Nephron progenitor cell (in vitro differentiated cells): Measurements from ENCODE around the gene ZFPM1.
A peak's percentile ranks its signal among the peaks of the same experiment; 100 is the strongest.
"Not testable (repeated sequence)": the region's sequence is repeated elsewhere in the genome, so short reads cannot be mapped to it uniquely, and the experiment has no call there.

ENCODE experiments used
- DNase-seq: peaks from one replicate; pipeline ENCODE4 v3.0.0; 2021
- H3K27ac Mint-ChIP-seq: 2 replicates; pipeline ENCODE4 v1.8.0; 2021; ENCODE audit warnings: mild to moderate bottlenecking, moderate library complexity, mixed read lengths
- H3K27me3 Mint-ChIP-seq: 2 replicates; pipeline ENCODE4 v1.8.0; 2021; ENCODE audit warnings: mild to moderate bottlenecking, low read depth, mixed read lengths; ENCODE audit not compliant: poor library complexity
- H3K36me3 Mint-ChIP-seq: 2 replicates; pipeline ENCODE4 v1.8.0; 2021; ENCODE audit warnings: low read depth, mixed read lengths
- H3K4me1 Mint-ChIP-seq: 2 replicates; pipeline ENCODE4 v1.8.0; 2021; ENCODE audit warnings: mixed read lengths
- H3K4me3 Mint-ChIP-seq: 2 replicates; pipeline ENCODE4 v1.8.0; 2021; ENCODE audit warnings: mild to moderate bottlenecking, moderate library complexity, mixed read lengths
- H3K9me3 Mint-ChIP-seq: 2 replicates; pipeline ENCODE4 v1.8.0; 2021; ENCODE audit warnings: mild to moderate bottlenecking, moderate library complexity, mixed read lengths
- TF ChIP-seq, protein P1 (sequence below): fragments of 200-600 bp; sonication (generic); IDR thresholded peaks from 2 replicates; pipeline ENCODE4 v1.5.0; 2021; ENCODE audit warnings: antibody characterized with exemption

The ZFPM1 gene

DNA sequence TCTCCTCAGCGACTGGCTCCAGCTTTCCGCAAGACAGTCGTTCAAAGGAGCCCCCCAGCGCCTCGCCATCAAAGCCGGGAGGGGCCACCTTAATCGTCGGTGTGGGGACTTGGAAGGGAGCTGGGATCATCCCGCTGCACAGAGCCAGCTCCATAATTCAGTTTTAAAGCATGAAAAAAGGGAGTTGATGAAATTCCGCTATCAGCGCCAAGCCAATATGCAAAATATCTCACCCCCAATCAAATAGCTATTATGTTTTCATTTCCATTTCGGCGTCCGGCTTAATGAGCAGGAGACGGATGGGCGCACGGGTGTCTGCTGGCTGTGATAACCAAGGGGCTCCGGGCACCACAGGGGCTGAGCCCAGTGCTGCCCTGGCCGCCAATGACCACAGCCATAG lies 27.7 kb downstream of the ZFPM1 start:
- Mint-ChIP-seq H3K36me3 (no peaks in the 10 kb centered on the region), H3K9me3 (no peaks in the 10 kb centered on the region), H3K4me3 (no peak overlapping the region), H3K27me3 (peaks cover 3% of the 10 kb centered on the region), H3K27ac (no peak overlapping the region), H3K4me1 (peaks cover 42% of the 10 kb centered on the region)
- no peak for DNase-seq
- TF ChIP-seq, protein P1, sequence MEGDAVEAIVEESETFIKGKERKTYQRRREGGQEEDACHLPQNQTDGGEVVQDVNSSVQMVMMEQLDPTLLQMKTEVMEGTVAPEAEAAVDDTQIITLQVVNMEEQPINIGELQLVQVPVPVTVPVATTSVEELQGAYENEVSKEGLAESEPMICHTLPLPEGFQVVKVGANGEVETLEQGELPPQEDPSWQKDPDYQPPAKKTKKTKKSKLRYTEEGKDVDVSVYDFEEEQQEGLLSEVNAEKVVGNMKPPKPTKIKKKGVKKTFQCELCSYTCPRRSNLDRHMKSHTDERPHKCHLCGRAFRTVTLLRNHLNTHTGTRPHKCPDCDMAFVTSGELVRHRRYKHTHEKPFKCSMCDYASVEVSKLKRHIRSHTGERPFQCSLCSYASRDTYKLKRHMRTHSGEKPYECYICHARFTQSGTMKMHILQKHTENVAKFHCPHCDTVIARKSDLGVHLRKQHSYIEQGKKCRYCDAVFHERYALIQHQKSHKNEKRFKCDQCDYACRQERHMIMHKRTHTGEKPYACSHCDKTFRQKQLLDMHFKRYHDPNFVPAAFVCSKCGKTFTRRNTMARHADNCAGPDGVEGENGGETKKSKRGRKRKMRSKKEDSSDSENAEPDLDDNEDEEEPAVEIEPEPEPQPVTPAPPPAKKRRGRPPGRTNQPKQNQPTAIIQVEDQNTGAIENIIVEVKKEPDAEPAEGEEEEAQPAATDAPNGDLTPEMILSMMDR = no peak

DNA sequence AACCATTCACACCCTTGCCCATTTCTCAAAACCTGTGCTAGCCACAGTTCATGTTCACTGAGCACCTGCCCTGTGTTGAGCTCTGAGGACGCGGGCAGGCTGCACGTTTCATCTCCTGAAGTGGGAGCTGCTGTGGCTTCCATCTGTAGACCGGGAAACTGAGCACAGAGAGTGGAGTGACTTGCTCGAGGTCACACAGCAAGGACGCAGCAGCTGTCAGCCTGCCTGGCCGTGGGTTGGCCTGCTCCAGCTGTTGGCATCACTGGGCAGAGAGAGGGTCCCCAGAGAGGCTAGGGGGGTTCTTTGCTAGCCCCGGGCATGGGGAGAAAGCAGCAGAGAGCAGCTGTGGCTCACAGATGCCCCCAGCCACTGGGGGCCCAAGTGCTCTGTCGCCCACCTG lies 28.8 kb downstream of the ZFPM1 start:
- Mint-ChIP-seq H3K36me3 (no peaks in the 10 kb centered on the region), H3K9me3 (no peaks in the 10 kb centered on the region), H3K4me1 (peaks cover 37% of the 10 kb centered on the region), H3K27me3 (no peaks in the 10 kb centered on the region), H3K4me3 (no peak overlapping the region), H3K27ac (no peak overlapping the region)
- DNase-seq = no peak
- TF ChIP-seq, protein P1 = no peak

DNA sequence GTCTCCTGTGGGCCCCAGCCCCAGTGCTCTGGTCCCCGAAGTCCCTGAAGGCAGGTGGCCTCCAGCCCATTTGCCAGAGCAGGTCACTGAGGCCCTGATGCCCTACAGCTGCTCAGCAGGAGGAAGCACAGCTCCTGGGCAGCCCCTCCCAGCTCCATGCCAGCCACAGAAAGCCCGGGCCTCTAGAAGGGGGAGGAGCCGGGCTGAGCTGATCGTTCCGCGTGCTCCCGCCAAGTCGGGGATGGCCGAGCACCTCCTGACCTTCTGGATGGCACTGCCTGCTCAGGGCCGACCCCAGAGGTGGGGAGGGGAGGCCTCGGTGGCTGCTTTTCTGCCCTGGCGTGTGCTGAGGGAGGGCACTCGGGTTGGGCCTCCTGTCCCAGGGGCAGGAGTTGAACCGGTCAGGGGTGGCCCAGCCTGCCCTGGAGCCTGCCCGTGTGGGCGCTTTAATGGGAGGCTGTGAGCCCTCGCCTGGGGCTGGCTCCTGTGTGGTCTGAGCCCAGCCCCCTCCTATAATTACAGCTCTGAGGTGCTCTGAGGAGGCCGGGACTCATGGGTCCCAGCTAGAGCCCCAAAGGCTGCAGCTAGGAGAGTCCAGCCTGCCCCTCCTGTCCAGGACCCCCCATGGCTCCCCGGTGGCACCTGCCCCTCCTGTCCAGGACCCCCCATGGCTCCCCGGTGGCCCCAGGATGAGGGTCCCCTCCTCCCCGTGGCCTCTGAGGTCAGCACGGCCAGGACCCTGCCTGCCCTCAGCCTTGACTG lies 29.7 kb downstream of the ZFPM1 start:
- Mint-ChIP-seq H3K36me3 (no peaks in the 10 kb centered on the region), H3K4me1 (peaks cover 27% of the 10 kb centered on the region), H3K27me3 (no peaks in the 10 kb centered on the region), H3K9me3 (no peaks in the 10 kb centered on the region), H3K4me3 (no peak overlapping the region), H3K27ac (no peak overlapping the region)
- TF ChIP-seq, protein P1 = no peak
- peak; percentile 45 for DNase-seq

DNA sequence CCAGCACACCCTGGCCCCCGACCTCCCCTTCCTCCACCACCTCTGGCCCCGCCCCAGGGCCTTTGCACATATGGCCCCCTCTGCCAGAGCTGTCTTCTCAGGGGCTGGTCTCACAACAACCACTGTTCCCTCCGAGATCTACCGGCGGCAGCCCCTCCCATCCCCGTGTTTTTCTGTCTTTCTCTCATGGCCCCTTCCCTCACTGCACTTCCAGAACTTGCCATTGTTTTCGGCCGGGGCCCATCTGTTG lies 30.2 kb downstream of the ZFPM1 start:
- Mint-ChIP-seq H3K27ac (no peak overlapping the region), H3K27me3 (no peaks in the 10 kb centered on the region), H3K9me3 (no peaks in the 10 kb centered on the region), H3K36me3 (no peaks in the 10 kb centered on the region), H3K4me3 (no peak overlapping the region), H3K4me1 (peaks cover 25% of the 10 kb centered on the region)
- TF ChIP-seq, protein P1 = no peak
- no peak for DNase-seq

DNA sequence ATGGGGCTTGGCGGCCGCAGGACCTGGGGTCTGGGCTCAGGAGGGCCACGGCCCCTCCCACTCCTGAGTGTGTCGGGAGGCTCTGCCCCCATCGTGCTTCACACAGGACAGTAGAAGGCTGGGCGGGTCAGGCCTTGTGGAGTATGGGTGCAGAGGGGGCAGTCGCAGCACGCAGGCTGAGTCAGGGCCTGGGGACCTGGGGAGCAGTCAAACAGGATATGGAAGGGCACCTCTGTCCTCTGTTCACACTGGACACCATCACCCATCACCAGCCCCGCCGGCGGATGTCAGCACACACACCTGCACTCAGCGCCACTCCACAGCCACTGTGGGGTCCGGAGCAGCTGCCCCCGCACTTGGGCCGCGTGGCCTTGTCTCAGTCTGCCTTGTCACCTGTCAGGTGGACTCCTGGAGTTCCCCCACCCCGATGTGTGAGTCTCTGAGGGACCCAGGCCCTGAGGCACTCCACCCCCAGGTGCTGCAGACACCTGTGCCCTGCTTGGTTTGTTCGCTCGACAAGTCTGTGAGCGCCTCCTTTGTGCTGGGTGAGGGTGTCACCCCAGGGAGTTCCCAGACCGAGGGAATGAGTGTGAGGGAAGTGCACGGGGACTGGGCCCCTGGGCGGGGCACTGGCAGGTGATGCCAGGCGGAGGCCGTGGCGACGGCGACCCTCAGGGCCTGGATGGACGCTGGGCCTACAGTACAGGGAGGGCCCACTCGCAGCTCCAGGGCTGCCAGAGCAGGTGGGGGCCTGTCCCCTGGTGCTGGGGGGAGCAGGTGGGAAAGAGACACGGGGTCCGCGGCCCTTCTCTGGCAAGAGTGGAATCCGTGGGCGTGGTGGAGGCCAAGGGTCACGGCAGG lies 31.7 kb downstream of the ZFPM1 start:
- Mint-ChIP-seq H3K4me1 (peaks cover 21% of the 10 kb centered on the region), H3K4me3 (no peak overlapping the region), H3K27ac (no peak overlapping the region), H3K27me3 (no peaks in the 10 kb centered on the region), H3K36me3 (no peaks in the 10 kb centered on the region), H3K9me3 (no peaks in the 10 kb centered on the region)
- TF ChIP-seq, protein P1 = no peak
- DNase-seq = no peak

DNA sequence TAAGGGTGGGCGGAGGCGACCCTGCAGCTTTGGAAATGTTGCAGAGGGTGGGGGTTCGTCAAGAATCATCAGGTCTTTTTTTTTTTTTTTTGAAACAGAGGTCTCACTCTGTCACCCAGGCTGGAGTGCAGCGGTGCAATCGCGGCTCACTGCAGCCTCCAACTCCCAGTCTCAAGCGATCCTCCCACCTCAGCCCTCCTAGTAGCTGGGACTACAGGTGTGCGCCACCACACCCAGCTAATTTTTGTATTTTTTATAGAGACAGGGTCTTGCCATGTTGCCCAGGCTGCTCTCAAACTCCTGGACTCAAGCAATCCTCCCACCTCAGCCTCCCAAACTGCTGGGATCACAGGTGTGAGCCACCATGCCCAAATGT lies 32.3 kb downstream of the ZFPM1 start:
- H3K27me3 Mint-ChIP-seq, H3K36me3 Mint-ChIP-seq, H3K27ac Mint-ChIP-seq, DNase-seq, H3K9me3 Mint-ChIP-seq, H3K4me3 Mint-ChIP-seq: not testable (repeated sequence)
- peaks cover 17% of the 10 kb centered on the region for H3K4me1 Mint-ChIP-seq
